Activated CD4-positive, CD25-positive, alpha-beta regulatory T cell treated with anti-CD3 and anti-CD28 coated beads, Interleukin-2, amount 50 U/mL, for 72 hours (primary cell): Measurements from ENCODE around the gene CERS6.

ENCODE experiments used
- DNase-seq: peaks from one replicate; pipeline ENCODE4 v3.0.0; 2021

The CERS6 gene

DNA sequence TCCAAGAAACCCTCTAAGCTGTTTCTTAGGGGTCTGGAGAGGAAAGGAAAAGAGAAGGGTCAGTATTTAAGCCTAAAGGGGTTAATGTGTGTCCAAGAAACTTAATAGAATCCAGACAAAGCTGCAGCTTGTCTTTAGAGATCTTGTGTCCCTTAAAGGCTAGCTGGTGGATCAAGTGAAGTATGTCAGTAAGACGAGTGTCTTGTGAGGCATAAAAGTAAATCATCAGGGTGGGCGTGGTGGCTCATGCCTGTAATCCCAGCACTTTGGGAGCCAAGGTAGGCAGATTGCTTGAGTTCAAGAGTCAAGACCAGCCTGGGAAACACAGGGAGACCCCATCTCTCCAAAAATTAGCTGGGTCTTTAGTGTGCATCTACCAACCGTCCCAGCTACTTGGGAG, 47.8 kb downstream of the CERS6 start:
- no peak for DNase-seq

DNA sequence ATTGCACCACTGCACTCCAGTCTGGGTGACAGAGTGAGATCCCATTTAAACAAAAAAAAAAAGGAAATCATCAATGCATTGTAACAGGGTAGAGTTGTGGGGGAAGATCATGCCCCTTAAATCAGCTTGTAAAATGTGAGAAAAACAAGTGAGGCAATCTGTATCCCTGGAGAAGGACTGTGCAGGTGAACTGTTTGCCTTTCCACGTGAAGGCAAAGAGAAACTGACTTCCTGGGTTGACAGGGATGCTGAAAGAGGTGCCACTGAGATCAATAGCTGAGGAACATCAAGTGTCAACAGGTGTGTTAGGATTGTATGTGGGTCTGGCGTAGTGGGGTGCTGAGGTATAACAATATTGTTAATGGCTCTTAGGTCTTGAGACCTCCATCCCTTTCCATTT, 48.3 kb downstream of the CERS6 start:
- DNase-seq: no peak

- no peak for DNase-seq
These were observed 54.2 kb downstream of the CERS6 start for GRCh38 chr2:168510125-168510756.

DNA sequence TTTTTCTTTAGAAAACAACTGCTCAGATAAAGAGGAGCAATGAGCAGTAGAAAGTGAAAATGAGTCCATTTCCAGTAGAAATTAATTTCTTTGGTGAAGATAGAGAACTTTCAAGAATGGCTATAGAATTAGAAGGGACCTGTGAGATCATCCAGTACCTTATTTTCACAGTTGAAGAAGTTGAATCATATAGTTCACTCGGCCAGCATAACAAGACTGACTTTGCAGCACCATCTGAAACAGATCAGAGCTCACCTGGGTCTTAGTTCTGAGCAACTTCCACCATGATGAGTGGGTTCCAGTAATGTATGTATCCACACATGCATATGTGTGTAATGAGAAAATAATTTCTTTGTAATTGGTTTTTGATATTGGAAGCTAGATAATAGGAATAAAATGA, 58.6 kb downstream of the CERS6 start:
- no peak for DNase-seq

DNA sequence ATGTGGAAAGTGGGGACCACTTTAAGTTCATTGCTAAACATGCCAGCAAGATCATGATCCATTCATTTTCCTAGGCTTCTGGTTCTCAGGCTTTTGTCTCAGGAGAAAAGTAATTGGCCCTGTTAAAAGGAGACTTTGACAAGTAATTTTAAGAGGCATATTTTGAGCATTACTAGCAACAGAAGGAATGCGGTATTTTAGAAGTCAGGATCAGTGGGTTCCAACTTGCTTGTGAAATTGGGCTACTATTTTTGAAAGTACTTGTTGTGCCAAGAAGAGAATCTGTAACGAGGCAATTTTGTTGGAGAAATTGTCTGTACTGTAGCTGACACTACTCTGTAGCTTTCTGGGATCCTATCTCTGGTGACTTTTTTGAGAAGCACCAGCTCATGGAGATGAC, 59.4 kb downstream of the CERS6 start:
- DNase-seq: no peak

- DNase-seq: no peak
These were observed 61.7 kb downstream of the CERS6 start for GRCh38 chr2:168517816-168518215.

DNA sequence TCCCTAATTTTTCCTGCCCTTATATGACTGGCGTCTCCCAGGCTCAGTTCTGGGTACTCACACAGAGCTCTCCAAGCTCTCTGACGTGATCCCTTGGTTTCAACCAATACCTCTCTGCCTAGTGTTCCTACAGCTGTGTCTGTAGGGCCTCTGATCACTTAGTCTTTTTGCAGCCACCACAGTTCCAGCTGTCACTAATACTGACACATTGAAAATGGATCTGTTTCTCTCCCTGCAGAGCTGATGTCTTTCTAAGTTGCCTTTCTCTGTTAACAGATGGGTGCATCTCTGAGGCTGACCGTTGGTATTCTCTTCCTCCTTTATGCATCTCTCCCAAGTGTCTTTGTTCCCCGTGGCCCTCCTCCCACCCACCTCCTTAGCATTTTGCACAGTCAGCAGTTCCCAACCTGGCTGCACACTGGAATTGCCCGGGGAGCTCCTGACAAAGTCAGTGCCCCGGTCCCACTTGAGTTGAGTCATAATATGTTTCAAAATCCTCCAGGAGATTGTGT, 62.5 kb downstream of the CERS6 start:
- no peak for DNase-seq

- no peak for DNase-seq
These were observed 63.6 kb downstream of the CERS6 start for GRCh38 chr2:168519534-168520308.

DNA sequence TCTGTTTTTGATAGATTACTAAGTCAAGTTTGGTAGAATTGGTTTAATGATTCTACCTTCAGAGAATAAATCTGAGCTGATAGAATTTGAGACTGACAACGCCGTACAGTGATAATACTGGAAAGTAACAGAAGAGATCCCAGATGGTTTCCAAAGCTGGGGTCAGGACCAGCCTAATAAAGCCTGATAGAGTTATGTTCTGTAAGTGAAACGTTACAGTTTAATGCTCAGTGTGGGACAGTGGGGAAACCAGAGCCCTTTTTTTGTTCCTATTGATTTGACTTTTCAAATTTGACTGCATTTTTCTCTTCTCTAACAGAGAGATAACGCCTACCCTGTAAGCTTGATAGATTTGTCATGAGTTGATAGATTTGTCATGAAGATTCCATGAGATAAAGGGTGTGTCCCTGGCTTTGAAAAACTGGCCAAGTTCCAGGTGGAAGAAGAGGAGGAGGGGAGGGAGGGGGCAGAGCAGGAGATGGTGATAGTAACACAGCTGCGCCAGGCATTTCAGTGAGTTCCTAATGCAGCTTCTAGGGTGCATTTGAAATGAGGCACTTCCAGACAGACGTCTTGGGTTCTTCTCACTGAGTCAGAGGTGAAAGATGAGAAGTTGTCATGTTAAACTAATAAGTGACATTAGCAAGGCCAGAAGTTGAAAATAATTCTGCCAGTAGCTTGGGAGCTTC, 65.1 kb downstream of the CERS6 start:
- no peak for DNase-seq

DNA sequence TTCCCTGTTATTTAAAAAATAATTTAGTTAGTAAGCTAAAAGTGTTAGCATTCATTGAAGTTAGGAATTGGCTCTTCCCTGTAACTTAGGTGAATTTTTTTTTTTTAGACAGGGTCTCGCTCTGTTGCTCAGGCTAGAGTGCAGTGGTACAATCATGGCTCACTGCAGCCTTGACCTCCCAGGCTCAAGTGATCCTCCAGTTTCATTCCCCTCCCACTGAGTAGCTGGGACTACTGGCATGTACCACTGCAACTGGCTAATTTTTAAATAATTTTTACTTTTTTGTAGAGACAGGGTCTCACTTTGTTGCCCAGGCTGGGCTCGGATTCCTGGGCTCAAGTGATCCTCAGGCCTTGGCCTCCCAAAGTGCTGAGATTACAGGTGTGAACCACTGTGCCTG, 66.4 kb downstream of the CERS6 start:
- no peak for DNase-seq

- DNase-seq: no peak
These were observed 67.9 kb downstream of the CERS6 start for GRCh38 chr2:168524005-168524404.

DNA sequence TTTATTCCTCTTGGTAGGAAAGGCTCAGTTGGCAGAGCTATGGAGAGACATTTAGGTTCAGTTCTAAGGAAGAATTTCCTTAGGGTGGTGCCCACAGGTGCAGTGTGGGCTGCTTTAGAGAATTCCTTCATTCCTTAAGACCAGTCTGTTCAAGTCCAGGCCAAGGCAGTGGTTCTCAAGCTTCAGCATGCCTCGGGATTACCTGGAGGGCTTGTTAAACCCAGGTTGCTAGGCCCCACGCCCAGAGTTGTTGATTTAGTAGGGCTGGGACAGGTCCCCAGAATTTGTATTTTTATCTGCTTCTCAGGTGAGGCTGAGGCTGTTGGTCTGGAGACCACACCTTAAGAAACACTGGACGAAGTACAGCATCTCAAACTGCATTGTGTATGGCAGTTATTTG, 68.9 kb downstream of the CERS6 start:
- DNase-seq: no peak

GRCh38 chr2:168525716-168526446, 69.8 kb downstream of the CERS6 start:
- no peak for DNase-seq

DNA sequence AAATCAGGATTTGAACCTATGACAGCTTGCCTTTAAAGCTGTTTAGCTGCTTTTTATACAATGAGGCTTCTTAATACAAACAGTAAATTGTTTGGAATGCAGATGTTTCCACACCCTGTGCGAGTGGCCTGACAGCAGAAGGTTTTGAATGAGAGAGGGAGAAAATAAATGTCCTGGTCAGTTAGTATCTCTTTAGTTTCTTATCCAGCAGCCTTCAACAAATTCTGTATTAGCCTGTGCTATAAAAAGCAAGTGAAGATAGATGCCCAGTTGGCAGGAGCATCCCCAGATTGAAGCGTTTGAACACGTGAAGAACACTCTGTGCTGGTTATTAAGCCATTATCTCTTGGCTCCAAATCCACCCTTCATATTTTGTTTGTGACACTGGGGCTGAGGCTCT, 70.6 kb downstream of the CERS6 start:
- no peak for DNase-seq

DNA sequence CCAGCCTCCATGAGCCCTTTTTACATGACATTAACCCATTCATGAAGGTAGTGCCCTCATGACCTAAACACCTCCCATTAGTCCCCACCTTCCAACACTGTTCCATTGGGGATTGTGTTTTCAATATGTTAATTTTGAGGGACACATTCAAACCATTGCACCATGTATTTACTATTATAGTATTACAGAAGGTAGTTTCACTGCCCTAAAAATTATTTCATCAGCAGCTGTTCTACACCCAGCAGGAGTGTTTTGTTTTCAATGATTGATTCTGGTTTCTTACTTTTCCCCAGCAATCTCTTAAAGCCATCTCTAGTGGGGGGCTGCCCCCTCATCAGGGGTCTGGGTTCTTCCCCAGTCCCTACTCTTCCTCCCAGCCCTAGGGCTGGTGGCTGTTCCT, 71.9 kb downstream of the CERS6 start:
- DNase-seq: no peak

DNA sequence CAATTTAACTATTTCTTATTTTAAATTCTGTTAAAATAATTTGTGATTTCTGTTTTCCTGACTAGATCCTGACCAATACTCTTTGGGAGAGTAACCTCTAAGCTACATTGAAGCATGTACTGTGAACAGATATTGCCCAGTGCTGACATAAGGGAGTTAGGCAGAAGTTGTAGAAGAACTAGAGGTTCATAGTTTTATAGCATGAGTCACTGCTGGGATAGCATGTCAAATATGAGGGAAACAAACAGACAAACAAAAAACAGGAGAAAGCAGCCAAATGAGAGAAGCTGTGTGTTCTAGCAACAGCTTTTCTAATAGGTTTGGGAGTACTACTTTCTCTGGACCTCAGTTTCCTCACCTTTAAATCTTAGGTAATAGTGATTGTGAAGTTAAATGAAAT, 72.4 kb downstream of the CERS6 start:
- DNase-seq: no peak

DNA sequence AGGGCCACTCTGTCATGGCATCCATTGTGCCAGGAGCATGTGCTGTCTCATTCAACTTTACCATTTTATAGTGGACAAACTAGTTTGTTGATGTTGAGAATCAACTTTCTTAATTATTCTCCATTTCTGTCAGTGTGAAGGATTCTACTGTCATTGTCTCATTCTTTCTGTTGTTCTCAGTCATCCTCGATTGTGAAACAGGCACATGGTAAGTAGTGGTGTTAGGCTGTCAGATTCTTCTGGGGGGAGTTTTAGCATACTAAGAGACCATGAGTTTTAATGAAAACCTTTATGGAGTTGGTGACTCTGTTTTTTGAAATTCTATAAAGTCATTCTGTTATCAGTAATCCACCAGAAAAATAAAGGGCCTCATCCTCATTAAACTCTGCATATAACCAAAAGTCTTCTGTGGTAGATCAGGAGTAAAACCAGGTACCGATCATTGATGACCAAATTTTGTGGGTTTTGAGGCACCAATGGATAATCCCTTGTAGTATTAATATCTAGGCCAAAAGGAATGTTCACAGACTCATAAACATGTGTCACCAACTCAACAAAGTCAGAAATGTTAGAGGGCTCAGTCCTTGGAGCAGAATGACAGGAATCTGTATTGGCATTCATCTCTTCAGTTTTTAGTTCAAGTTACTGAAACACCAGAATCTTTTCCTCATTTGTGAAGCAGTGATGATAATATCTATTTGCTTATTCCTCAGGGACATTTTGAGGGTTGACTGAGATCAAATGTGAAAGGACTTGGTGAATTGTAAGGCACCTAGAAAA, 73.2 kb downstream of the CERS6 start:
- DNase-seq: no peak

DNA sequence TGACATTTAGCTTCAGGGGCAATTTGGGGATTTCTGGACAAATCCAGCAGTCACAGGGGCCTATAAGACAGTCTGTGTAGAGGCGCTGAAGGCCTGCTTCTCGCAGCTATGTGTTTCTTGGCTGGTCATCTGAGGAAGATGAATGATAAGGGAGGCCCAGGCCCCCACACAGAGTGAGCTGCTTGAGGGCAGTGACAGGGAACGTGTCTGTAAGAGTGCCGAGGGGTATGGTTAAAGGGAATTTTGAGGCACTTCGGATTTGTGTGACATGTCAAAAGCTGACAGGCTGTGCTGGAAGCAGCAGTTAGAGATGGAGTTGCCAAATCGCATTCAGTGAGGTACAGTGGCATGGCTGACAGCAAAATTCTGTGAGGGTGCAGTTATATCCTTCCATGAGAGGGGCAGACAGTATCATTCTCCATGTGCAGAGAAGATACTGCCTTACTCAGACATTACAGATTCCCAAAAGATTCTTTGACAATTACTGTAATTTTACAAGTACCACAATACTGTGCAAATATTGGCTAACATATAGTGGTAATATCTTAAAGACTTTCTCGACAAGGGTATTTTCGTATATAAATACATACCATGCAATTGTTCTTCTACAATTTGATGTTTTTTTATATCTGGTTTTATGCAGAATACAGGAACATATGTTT, 74.0 kb downstream of the CERS6 start:
- no peak for DNase-seq

DNA sequence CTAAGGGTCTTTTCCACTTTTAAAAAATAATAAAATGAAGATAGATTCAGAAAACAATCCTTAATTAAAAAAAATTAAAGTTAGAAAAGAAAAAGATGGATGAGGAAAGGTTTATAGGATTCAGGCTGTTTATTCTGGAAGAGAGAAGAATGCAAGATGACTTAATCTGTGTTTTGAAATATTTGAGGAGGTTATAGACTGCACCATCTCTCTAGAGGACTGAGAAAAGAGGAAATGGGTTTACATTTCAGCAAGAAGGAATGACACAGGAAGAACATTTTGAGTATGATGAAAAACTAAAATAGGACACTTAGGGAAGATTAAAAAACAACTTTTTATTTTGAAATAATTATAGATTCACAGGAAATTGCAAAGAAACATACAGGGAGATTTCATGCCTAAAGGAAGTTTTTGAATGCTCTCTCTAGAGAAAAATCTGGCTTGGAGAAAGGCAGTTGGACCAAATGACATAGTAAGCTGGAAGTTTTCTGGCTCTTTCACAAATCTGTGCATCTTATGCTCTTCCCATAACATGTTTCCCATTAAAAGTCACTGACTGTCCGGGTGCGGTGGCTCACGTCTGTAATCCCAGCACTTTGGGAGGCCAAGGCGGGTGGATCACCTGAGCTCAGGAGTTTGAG, 75.0 kb downstream of the CERS6 start:
- DNase-seq: no peak

DNA sequence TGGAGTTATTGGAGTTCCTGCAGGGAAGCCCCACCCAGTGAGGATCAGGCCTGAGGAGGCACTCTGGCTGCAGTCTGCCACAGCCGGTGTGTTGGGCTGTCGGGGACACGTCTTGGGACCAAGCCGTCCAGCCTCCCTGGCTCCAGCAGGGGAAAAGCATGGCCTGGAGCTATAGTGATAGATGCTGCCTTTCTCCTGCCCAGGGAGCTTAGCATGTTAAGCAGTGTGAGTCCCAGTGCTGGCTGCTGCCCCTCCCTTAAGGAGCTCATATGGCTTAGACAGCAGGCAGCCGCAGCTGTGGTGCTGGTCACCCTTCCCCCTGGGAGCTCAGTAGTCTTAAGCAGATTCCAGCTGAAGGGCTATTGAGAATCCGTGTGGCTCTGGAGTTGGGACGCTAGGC, 78.9 kb downstream of the CERS6 start:
- no peak for DNase-seq

- DNase-seq: no peak
These were observed 80.9 kb downstream of the CERS6 start for GRCh38 chr2:168536925-168537466.
